ENCODE data around the gene COL6A5. TPM values are rescaled to one million over a fixed set of nuclear protein-coding genes. Genes with fewer than 3 reads are reported as not detected.

Gene COL6A5
- total RNA-seq, 4 donors from 2014 or later: 1.7 TPM; not detected in 3

- Histone ChIP-seq H3K9me3 (no peaks in the 10 kb centered on the region), H3K27me3 (no peaks in the 10 kb centered on the region), H3K27ac (no peak overlapping the region), H3K4me3 (no peak overlapping the region), H3K36me3 (no peaks in the 10 kb centered on the region), H3K4me1 (no peaks in the 10 kb centered on the region)
- DNase-seq: no peak
- intact Hi-C loops (cut with DNase I; ENCODE audit: low total_unique reads): no loop called here
- TF ChIP-seq CTCF (IDR thresholded peaks at IDR 0.05) (no peak), POLR2A (IDR thresholded peaks at IDR 0.05) (no peak)
Measured at GRCh38 chr3:130533247-130533646, 187.8 kb downstream of the COL6A5 start.

Other genes starting within 250 kb of the COL6A5 start
- gene COL6A6, start 171.5 kb downstream of the COL6A5 start, total RNA-seq: 10 to 100 TPM in 1 of 4 donors, 1 to 10 TPM in 1, under 1 TPM in 1, not detected in 1; under 0.01 to 59.8 (median 1.4) TPM